HL-60 (cell line): ENCODE data around the gene LDLRAD3.
"Not testable (repeated sequence)": the region's sequence is repeated elsewhere in the genome, so short reads cannot be mapped to it uniquely, and the experiment has no call there.

Source experiments
- DNase-seq, 2 experiments: peaks; one replicate each; pipeline ENCODE4 v3.0.0-alpha.2; 2010 to 2020; ENCODE audit warnings: low read depth in 1 of 2, low spot score in 1 of 2
- H3K27ac ChIP-seq: fragments of 250-450 bp; sonication (Bioruptor Pico); replicated peaks from 2 replicates; pipeline ENCODE4 v1.5.1; 2020; ENCODE audit warnings: mild to moderate bottlenecking, moderate library complexity
- H3K27me3 ChIP-seq: fragments of 250-450 bp; sonication (Bioruptor Pico); 2 replicates; pipeline ENCODE4 v1.5.1; 2021; ENCODE audit warnings: mild to moderate bottlenecking, moderate library complexity; ENCODE audit not compliant: insufficient read depth, poor library complexity, severe bottlenecking
- H3K4me3 ChIP-seq: replicated peaks from 2 replicates; pipeline ENCODE4 v1.5.1; 2011; ENCODE audit warnings: mild to moderate bottlenecking, control low read depth, low read length; ENCODE audit not compliant: insufficient read depth
- CTCF ChIP-seq: IDR thresholded peaks from one replicate; pipeline ENCODE4 v1.5.1; 2011; ENCODE audit warnings: low read length, control low read depth, inconsistent platforms; ENCODE audit not compliant: insufficient read depth
- GABPA ChIP-seq: IDR thresholded peaks from 2 replicates; pipeline ENCODE4 v1.6.1; 2012; ENCODE audit warnings: low read depth
- POLR2AphosphoS5 ChIP-seq: IDR thresholded peaks from 2 replicates; pipeline ENCODE4 v1.6.1; 2012; ENCODE audit warnings: low read depth
- REST ChIP-seq: IDR thresholded peaks from 2 replicates; pipeline ENCODE4 v1.6.1; 2012; ENCODE audit warnings: low read depth; ENCODE audit not compliant: insufficient replicate concordance
- SPI1 ChIP-seq: IDR thresholded peaks from 2 replicates; pipeline ENCODE4 v1.6.1; 2012; ENCODE audit warnings: low read depth, mild to moderate bottlenecking, borderline replicate concordance

LDLRAD3 gene

GRCh38 chr11:36044636-36045035 lies 100.8 kb downstream of the LDLRAD3 start:
- H3K27me3 ChIP-seq, result no peaks in the 10 kb centered on the region
- H3K4me3 ChIP-seq, result no peak overlapping the region
- no peak for DNase-seq
- no peak for TF ChIP-seq CTCF
- TF ChIP-seq REST, result no peak
- no peak for TF ChIP-seq POLR2AphosphoS5
- no peak for TF ChIP-seq SPI1
- no peak for TF ChIP-seq GABPA
- H3K27ac ChIP-seq, result no peak overlapping the region

- DNase-seq, H3K27me3 ChIP-seq: not testable (repeated sequence)
Observed at GRCh38 chr11:36045945-36046344, 102.1 kb downstream of the LDLRAD3 start.

GRCh38 chr11:36046932-36047331 lies 103.1 kb downstream of the LDLRAD3 start:
- no peaks in the 10 kb centered on the region for H3K27me3 ChIP-seq
- H3K27ac ChIP-seq, result no peak overlapping the region
- H3K4me3 ChIP-seq, result no peak overlapping the region
- DNase-seq, result no peak
- no peak for TF ChIP-seq SPI1
- TF ChIP-seq GABPA, result no peak
- no peak for TF ChIP-seq CTCF
- no peak for TF ChIP-seq POLR2AphosphoS5
- no peak for TF ChIP-seq REST

More at GRCh38 chr11:36045945-36046344, 102.1 kb downstream of the LDLRAD3 start:
- not testable (repeated sequence) for H3K4me3 ChIP-seq, H3K27ac ChIP-seq

- TF ChIP-seq REST (no peak), CTCF (no peak), POLR2AphosphoS5 (no peak), GABPA (no peak), SPI1 (no peak)
Observed at GRCh38 chr11:36047344-36047743, 103.5 kb downstream of the LDLRAD3 start.

More at GRCh38 chr11:36047344-36047743, 103.5 kb downstream of the LDLRAD3 start:
- H3K4me3 ChIP-seq, result no peak overlapping the region
- H3K27ac ChIP-seq, result no peak overlapping the region
- no peak for DNase-seq
- H3K27me3 ChIP-seq, result no peaks in the 10 kb centered on the region
